ENCODE measurements around the gene NCCRP1. TPM values are rescaled to one million over a fixed set of nuclear protein-coding genes. Genes with fewer than 3 reads are reported as not detected.

Gene NCCRP1
- total and polyA plus RNA-seq, 10 of the 15 experiments (the other 5 are each of a cell fraction or from before 2014, with no cell fraction given) = not detected

- no peak within 1 kb of the TSS for H3K27ac ChIP-seq (ENCODE audit: control insufficient read depth, insufficient read depth)
- no peak for TF ChIP-seq KDM1A (IDR thresholded peaks at IDR 0.05; ENCODE audit: borderline replicate concordance)
- TF ChIP-seq CREB1 (IDR thresholded peaks at IDR 0.05; ENCODE audit: low read depth) = no peak
- TF ChIP-seq WRNIP1 (IDR thresholded peaks at IDR 0.05; ENCODE audit: borderline replicate concordance, low read depth, low read length) = no peak
- TF ChIP-seq PML (IDR thresholded peaks at IDR 0.05; ENCODE audit: low read length) = no peak
- TF ChIP-seq BRCA1 (IDR thresholded peaks at IDR 0.05; ENCODE audit: low read depth, low read length) = no peak
- TF ChIP-seq NFYB (IDR thresholded peaks at IDR 0.05; ENCODE audit: insufficient read depth, low read depth, low read length) = no peak
- no peak for TF ChIP-seq ZNF207 (IDR thresholded peaks at IDR 0.05; ENCODE audit: borderline replicate concordance)
- TF ChIP-seq CBX3 (IDR thresholded peaks at IDR 0.05; ENCODE audit: borderline replicate concordance, low read depth) = no peak
- H3K36me3 ChIP-seq (ENCODE audit: control insufficient read depth in 2 of 2, insufficient read depth in 2 of 2, low read length in 1 of 2) = no peaks in the 10 kb centered on the region
- no peaks in the 10 kb centered on the region for H4K20me1 ChIP-seq (ENCODE audit: control insufficient read depth, insufficient read depth)
- FAIRE-seq = no peak
- H3K4me3 ChIP-seq = no peak within 1 kb of the TSS
- no TSS peak for BruUV-seq (replicated peaks)
- no peak for DNase-seq (ENCODE audit: low read depth, low spot score)
- ChIA-PET POLR2A (no interaction called here), RAD21 (ENCODE audit: unreplicated experiment) (no interaction called here), CTCF (no interaction called here), SMC1A (ENCODE audit: uncharacterized antibody, unreplicated experiment) (no interaction called here)
- ATAC-seq = no peak
- H3K4me1 ChIP-seq (ENCODE audit: control insufficient read depth, insufficient read depth, low read length) = no peaks in the 10 kb centered on the region
- H3K79me2 ChIP-seq (ENCODE audit: control insufficient read depth, insufficient read depth, low read length) = no peaks in the 10 kb centered on the region
- no peak within 1 kb of the TSS for H3K4me2 ChIP-seq (ENCODE audit: control insufficient read depth, insufficient read depth)
- in situ Hi-C loops (cut with MboI) = no loop called here
- intact Hi-C loops (cut with micrococcal nuclease; ENCODE audit: unreplicated experiment) = no loop called here
- peaks cover 2% of the 10 kb centered on the region in 2 experiments; a peak in 3 of 4 replicates for H3K27me3 ChIP-seq (replicated peaks in 1 of 2; ENCODE audit: control insufficient read depth in 2 of 2, insufficient read depth in 2 of 2, low read length in 1 of 2)
- no peak within 1 kb of the TSS for H3K9ac ChIP-seq (ENCODE audit: control insufficient read depth, insufficient read depth, low read length)
- H2AFZ ChIP-seq (ENCODE audit: control insufficient read depth, low read depth, low read length) = no peak within 1 kb of the TSS
- no peaks in the 10 kb centered on the region for H3K9me3 ChIP-seq (replicated peaks; ENCODE audit: control insufficient read depth, insufficient read depth, low read length)
- WGBS (ENCODE audit: insufficient coverage, insufficient replicate concordance, low lambda C conversion rate, missing lambda C conversion rate) = 40% methylated on average over 13 of the region's 13 CpGs
Observed at GRCh38 chr19:39248806-39249205, 52.0 kb downstream of the NCCRP1 start, which contains the start of gene IFNL4. TSS of gene IFNL4 (minus strand) at chr19:39248856.

- RAD21 ChIA-PET (ENCODE audit: unreplicated experiment) = no interaction called here
- in situ Hi-C loops (cut with MboI) = no loop called here
- BruUV-seq (replicated peaks) = no TSS peak
Observed at GRCh38 chr19:39251081-39251480, 54.3 kb downstream of the NCCRP1 start.

More at GRCh38 chr19:39251081-39251480, 54.3 kb downstream of the NCCRP1 start:
- no peaks in the 10 kb centered on the region for H3K79me2 ChIP-seq (ENCODE audit: control insufficient read depth, insufficient read depth, low read length)
- H3K9ac ChIP-seq (ENCODE audit: control insufficient read depth, insufficient read depth, low read length) = no peak overlapping the region
- H3K36me3 ChIP-seq (ENCODE audit: control insufficient read depth in 2 of 2, insufficient read depth in 2 of 2, low read length in 1 of 2) = no peaks in the 10 kb centered on the region
- no peaks in the 10 kb centered on the region for H3K9me3 ChIP-seq (replicated peaks; ENCODE audit: control insufficient read depth, insufficient read depth, low read length)
- intact Hi-C loops (cut with micrococcal nuclease; ENCODE audit: unreplicated experiment) = no loop called here
- no peaks in the 10 kb centered on the region for H3K4me1 ChIP-seq (ENCODE audit: control insufficient read depth, insufficient read depth, low read length)
- WGBS (ENCODE audit: insufficient coverage, insufficient replicate concordance, low lambda C conversion rate, missing lambda C conversion rate) = 44% methylated on average over 4 of the region's 5 CpGs
- no peaks in the 10 kb centered on the region for H4K20me1 ChIP-seq (ENCODE audit: control insufficient read depth, insufficient read depth)
- H3K4me3 ChIP-seq = no peak overlapping the region
- TF ChIP-seq CTCF (IDR thresholded peaks at IDR 0.05 in 2 of 3, conservative IDR thresholded peaks at IDR 0.05 in 1 of 3; ENCODE audit: control insufficient read depth in 2 of 3, extremely low read depth in 1 of 3, insufficient read depth in 1 of 3, low read depth in 3 of 3, low read length in 3 of 3) (no peak), E4F1 (IDR thresholded peaks at IDR 0.05; ENCODE audit: borderline replicate concordance, partially characterized antibody) (no peak), POU2F2 (IDR thresholded peaks at IDR 0.05; ENCODE audit: borderline replicate concordance, low read depth, low read length) (no peak), ZSCAN29 (IDR thresholded peaks at IDR 0.05) (no peak), SREBF2 (IDR thresholded peaks at IDR 0.05; ENCODE audit: low read length) (no peak), SREBF1 (IDR thresholded peaks at IDR 0.05; ENCODE audit: low read length) (no peak), ZBED1 (IDR thresholded peaks at IDR 0.05; ENCODE audit: borderline replicate concordance) (no peak), NFYB (IDR thresholded peaks at IDR 0.05; ENCODE audit: insufficient read depth, low read depth, low read length) (no peak)
- ChIA-PET SMC1A (ENCODE audit: uncharacterized antibody, unreplicated experiment) (no interaction called here), CTCF (interaction anchor here (0.7 kb wide), 1 partner anchor 39 kb away, joined by 3 read pairs; no protein-coding TSS in a partner anchor), POLR2A (no interaction called here)
- no peak overlapping the region for H3K27ac ChIP-seq (ENCODE audit: control insufficient read depth, insufficient read depth)
- no peak for ATAC-seq
- FAIRE-seq = no peak
- no peak overlapping the region for H3K4me2 ChIP-seq (ENCODE audit: control insufficient read depth, insufficient read depth)
- H2AFZ ChIP-seq (ENCODE audit: control insufficient read depth, low read depth, low read length) = no peak overlapping the region
- peaks cover 2% of the 10 kb centered on the region in 2 experiments; a peak in 3 of 4 replicates for H3K27me3 ChIP-seq (replicated peaks in 1 of 2; ENCODE audit: control insufficient read depth in 2 of 2, insufficient read depth in 2 of 2, low read length in 1 of 2)
- DNase-seq (ENCODE audit: low read depth, low spot score) = no peak

Measured in GM12878 (cell line).